ENCODE results near the gene TEX38.
"Not testable (repeated sequence)": the region's sequence is repeated elsewhere in the genome, so short reads cannot be mapped to it uniquely, and the experiment has no call there.

TEX38 gene

GRCh38 chr1:46653405-46653958, 18.2 kb upstream of the TEX38 start:
- DNase-seq, result no peak
- intact Hi-C loops (cut with DNase I), result no loop called here

GRCh38 chr1:46654012-46654411, 17.6 kb upstream of the TEX38 start:
- no peak for DNase-seq
- intact Hi-C loops (cut with DNase I), result no loop called here

GRCh38 chr1:46654698-46655097, 17.0 kb upstream of the TEX38 start:
- DNase-seq; intact Hi-C loops (cut with DNase I): not testable (repeated sequence)

- intact Hi-C loops (cut with DNase I), result no loop called here
Measured at GRCh38 chr1:46655848-46656247, 15.8 kb upstream of the TEX38 start.

GRCh38 chr1:46656643-46657042, 15.0 kb upstream of the TEX38 start:
- DNase-seq, result peak in 7 of 42 donors; percentile 12 to 62 (median 32)
- intact Hi-C loops (cut with DNase I), result no loop called here

More at GRCh38 chr1:46655848-46656247, 15.8 kb upstream of the TEX38 start:
- DNase-seq, result no peak

GRCh38 chr1:46657775-46658174, 13.9 kb upstream of the TEX38 start:
- intact Hi-C loops (cut with DNase I), result no loop called here
- no peak for DNase-seq

- intact Hi-C loops (cut with DNase I), result no loop called here
- no peak for DNase-seq
Measured at GRCh38 chr1:46659307-46659870, 12.3 kb upstream of the TEX38 start.

- not testable (repeated sequence) for DNase-seq
- intact Hi-C loops (cut with DNase I), result loop anchor here (10.0 kb wide), 2 partner anchors 45 to 65 kb away; partner anchors contain the start of gene MOB3C
Measured at GRCh38 chr1:46660116-46660515, 11.5 kb upstream of the TEX38 start.

GRCh38 chr1:46662919-46663318, 8.7 kb upstream of the TEX38 start:
- intact Hi-C loops (cut with DNase I), result loop anchor here (10.0 kb wide), 2 partner anchors 48 to 62 kb away; partner anchors contain the start of gene MOB3C
- DNase-seq, result not testable (repeated sequence)

- intact Hi-C loops (cut with DNase I), result loop anchor here (10.0 kb wide), 2 partner anchors 51 to 59 kb away; partner anchors contain the start of gene MOB3C
- no peak for DNase-seq
Measured at GRCh38 chr1:46665983-46666382, 5.7 kb upstream of the TEX38 start.

GRCh38 chr1:46667782-46668760, 3.6 kb upstream of the TEX38 start, which contains the start of gene ATPAF1:
Gene ATPAF1 (minus strand): TSS chr1:46668364. CDS start chr1:46668322, 42 bp downstream.
- DNase-seq, result peak; percentile 36 to 87 (median 76)
- intact Hi-C loops (cut with DNase I), result loop anchor here (10.0 kb wide), 2 partner anchors 53 to 57 kb away; partner anchors contain the start of gene MOB3C

- intact Hi-C loops (cut with DNase I), result no loop called here
- DNase-seq, result no peak
Measured at GRCh38 chr1:46670134-46670533, 1.5 kb upstream of the TEX38 start.

GRCh38 chr1:46672696-46673095, 1.0 kb downstream of the TEX38 start:
- no peak for DNase-seq
- intact Hi-C loops (cut with DNase I), result no loop called here

- intact Hi-C loops (cut with DNase I), result no loop called here
- peak in 2 of 42 donors; percentile 49 for DNase-seq
Measured at GRCh38 chr1:46673749-46674182, 2.1 kb downstream of the TEX38 start.

GRCh38 chr1:46675549-46676314, 4.1 kb downstream of the TEX38 start:
- intact Hi-C loops (cut with DNase I), result no loop called here

GRCh38 chr1:46676531-46676930, 4.9 kb downstream of the TEX38 start:
- intact Hi-C loops (cut with DNase I), result no loop called here
- DNase-seq, result no peak

More at GRCh38 chr1:46675549-46676314, 4.1 kb downstream of the TEX38 start:
- no peak for DNase-seq

- intact Hi-C loops (cut with DNase I), result no loop called here
- DNase-seq, result no peak
Measured at GRCh38 chr1:46677339-46677738, 5.7 kb downstream of the TEX38 start.

- intact Hi-C loops (cut with DNase I), result no loop called here
- no peak for DNase-seq
Measured at GRCh38 chr1:46679789-46680573, 8.3 kb downstream of the TEX38 start.

All from head of caudate nucleus (tissue), 42 donors.